BJ (cell line): ENCODE measurements around the gene ATP10A. TPM values are rescaled to one million over a fixed set of nuclear protein-coding genes. Genes with fewer than 3 reads are reported as not detected.

Source experiments
- CTCF ChIA-PET: fragments of 350-600 bp; formaldehyde crosslinking; extraction: SDS; loops from one replicate; lab custom pipeline; 2021; ENCODE audit warnings: antibody characterized with exemption, inconsistent platforms; lab: Yijun Ruan, JAX
- POLR2A ChIA-PET: fragments of 300-600 bp; sonication (Branson Sonifier 250); formaldehyde crosslinking; extraction: SDS; loops from one replicate; lab custom pipeline; 2021; ENCODE audit warnings: antibody characterized with exemption; lab: Charles Lee
- DNase-seq: peaks from one replicate; pipeline ENCODE4 v3.0.0-alpha.2; 2011; ENCODE audit warnings: low read depth
- H3K27me3 ChIP-seq: 2 replicates; pipeline ENCODE4 v1.6.0; 2011; ENCODE audit warnings: low read length; ENCODE audit not compliant: control insufficient read depth, insufficient read depth
- H3K36me3 ChIP-seq: 2 replicates; pipeline ENCODE4 v1.5.1; 2011; ENCODE audit warnings: low read length; ENCODE audit not compliant: control insufficient read depth, insufficient read depth
- H3K4me3 ChIP-seq: 2 replicates; pipeline ENCODE4 v1.5.1; 2011; ENCODE audit warnings: low read depth, mild to moderate bottlenecking, control low read depth, low read length
- polyA plus RNA-seq: library from polyadenylated mRNA; depleted of rRNA; stranded (reverse); fragments of >200 nt; gene quantifications from 2 replicates; pipeline ENCODE4 v1.2.3, GENCODE V29; 2011
- TF ChIP-seq, protein P1 (sequence below): IDR thresholded peaks from 2 replicates; pipeline ENCODE4 v1.5.1; 2011; ENCODE audit warnings: low read depth, mild to moderate bottlenecking, control low read depth, inconsistent platforms, low read length, moderate library complexity; ENCODE audit not compliant: insufficient read depth

ATP10A gene
- polyA plus RNA-seq, 1 experiment: 28.0 TPM

DNA sequence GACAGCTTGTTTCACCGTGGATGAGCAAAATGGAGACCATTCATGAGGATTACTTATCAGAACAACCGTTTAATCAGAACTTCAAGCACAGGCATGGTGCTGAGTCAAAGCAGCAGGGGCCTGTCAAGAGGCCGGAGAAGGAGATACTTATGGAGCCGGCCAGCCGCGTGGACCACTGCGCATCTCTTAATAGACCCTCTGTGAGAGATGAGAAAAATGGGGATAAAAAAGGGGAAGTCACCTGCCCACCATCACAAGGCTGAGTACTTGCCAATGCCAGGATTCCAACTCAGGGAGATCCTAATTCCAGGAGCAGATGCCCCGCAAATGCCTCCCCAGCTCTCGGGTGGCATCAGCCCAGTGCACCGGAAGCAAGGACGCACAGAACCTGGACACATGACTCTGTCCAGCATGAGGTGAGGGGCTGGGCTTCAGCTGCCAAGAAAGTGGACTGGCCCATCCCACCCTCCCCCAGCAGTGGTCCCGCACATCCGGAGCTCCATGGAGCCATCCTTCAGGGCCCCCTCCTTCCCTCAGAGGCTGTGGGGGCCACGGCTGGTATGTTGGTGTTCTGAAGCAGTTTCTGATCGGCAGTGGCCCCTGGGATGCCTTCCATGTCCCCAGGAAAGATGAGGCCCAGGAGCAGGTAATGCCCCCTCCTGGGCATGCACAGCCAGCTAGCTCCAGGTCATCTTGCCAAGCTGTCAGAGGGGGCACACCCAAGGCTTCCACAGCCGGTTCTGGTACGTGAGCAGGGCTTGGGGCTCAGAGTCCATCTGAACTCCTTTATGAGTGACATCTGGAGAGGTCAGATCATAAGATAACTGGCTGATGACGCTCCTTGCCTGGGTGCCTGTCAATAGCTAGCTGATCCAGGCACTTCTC lies 143.8 kb downstream of the ATP10A start:
- TF ChIP-seq, protein P1, sequence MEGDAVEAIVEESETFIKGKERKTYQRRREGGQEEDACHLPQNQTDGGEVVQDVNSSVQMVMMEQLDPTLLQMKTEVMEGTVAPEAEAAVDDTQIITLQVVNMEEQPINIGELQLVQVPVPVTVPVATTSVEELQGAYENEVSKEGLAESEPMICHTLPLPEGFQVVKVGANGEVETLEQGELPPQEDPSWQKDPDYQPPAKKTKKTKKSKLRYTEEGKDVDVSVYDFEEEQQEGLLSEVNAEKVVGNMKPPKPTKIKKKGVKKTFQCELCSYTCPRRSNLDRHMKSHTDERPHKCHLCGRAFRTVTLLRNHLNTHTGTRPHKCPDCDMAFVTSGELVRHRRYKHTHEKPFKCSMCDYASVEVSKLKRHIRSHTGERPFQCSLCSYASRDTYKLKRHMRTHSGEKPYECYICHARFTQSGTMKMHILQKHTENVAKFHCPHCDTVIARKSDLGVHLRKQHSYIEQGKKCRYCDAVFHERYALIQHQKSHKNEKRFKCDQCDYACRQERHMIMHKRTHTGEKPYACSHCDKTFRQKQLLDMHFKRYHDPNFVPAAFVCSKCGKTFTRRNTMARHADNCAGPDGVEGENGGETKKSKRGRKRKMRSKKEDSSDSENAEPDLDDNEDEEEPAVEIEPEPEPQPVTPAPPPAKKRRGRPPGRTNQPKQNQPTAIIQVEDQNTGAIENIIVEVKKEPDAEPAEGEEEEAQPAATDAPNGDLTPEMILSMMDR: no peak
- ChIA-PET CTCF (interaction anchor here (1.2 to 3.7 kb wide), 3 partner anchors 9 to 215 kb away, joined by 4 to 16 read pairs (median 4); no protein-coding TSS in a partner anchor), POLR2A (no interaction called here)
- DNase-seq: no peak
- Histone ChIP-seq H3K27me3 (no peaks in the 10 kb centered on the region), H3K4me3 (no peak overlapping the region), H3K36me3 (peaks cover 16% of the 10 kb centered on the region)

DNA sequence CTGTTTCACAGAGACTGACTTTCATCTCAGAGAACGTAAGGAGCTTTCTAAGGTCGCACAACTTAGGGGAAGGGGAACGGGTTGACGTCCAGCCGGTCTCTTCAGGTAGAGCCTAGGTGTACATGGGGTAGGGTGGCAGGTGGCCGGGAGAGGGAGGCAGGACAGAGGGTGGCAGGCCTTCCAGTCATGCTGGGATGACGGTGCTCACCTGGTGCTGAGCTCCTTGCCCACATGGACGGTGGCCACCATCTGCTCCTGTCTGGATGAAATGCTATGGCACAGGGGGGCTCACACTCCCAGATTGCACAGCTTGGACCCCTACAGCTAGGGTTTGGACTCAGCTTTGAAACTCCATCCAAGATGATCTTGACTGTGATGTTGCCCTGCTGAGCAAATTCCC lies 144.5 kb downstream of the ATP10A start:
- ChIA-PET CTCF (interaction anchor here (1.3 to 3.7 kb wide), 3 partner anchors 9 to 25 kb away, joined by 4 to 16 read pairs (median 4); no protein-coding TSS in a partner anchor), POLR2A (no interaction called here)
- H3K36me3 ChIP-seq: peaks cover 14% of the 10 kb centered on the region
- H3K4me3 ChIP-seq: no peak overlapping the region
- no peak for DNase-seq
- TF ChIP-seq, protein P1: no peak
- no peaks in the 10 kb centered on the region for H3K27me3 ChIP-seq

DNA sequence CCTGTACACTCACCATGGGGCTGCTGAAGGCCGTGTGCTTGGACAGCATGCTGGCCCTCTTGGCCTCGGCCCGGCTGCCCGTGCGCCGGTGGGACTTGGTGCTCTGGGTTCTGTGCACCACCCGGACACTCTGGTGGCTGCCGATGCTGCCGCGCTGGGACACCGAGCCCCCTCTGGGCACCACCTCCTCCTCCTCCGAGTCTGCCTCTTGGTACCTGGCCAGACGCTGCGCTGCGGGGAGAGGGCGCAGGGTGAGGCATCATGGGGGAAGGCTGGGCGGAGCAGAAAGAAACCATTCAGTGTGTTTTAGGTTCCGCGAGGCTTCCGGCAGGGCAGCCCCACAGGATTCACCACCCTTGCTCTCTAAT lies 145.0 kb downstream of the ATP10A start:
- no peak for DNase-seq
- Histone ChIP-seq H3K4me3 (no peak overlapping the region), H3K36me3 (peaks cover 15% of the 10 kb centered on the region), H3K27me3 (no peaks in the 10 kb centered on the region)
- CTCF ChIA-PET: interaction anchor here (1.3 to 3.7 kb wide), 2 partner anchors 8 to 14 kb away, joined by 4 to 16 read pairs; no protein-coding TSS in a partner anchor
- POLR2A ChIA-PET: no interaction called here
- TF ChIP-seq, protein P1: no peak

DNA sequence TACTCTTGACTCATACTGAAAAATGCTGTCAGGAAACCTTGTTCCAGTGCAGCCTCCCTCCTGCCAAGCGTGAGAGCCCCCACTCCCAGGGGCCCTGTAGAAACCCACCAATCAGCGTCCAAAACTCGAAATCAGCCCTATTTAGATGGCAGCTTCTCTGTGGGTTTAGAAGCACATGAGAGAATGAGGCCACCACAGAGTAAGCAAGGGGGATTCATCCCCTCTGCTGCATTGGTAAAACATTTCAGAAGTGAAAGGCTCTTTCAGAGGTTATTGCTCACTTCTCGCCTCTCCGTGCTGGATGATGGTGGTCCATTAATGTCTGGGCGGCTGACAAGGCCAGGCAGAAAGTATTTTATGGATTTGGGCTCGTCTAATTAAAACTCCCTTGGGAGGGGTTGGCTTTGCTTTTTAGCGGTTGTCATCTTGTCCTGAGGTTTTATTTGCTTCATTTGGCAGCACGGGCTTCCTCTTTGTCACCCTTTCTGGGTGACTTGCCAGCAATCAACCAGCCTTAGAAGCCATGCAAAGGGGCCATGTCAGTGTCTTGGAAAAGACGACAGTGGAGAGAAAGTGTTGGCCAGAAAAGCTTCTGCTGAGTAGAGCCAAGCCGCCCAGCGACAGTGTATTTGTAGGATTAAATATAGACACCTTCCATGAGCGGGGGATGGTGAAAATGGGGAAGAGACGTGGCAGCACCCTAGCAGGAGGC lies 145.5 kb downstream of the ATP10A start:
- TF ChIP-seq, protein P1: no peak
- ChIA-PET POLR2A (no interaction called here), CTCF (interaction anchor here (1.0 to 1.3 kb wide), 2 partner anchors 13 to 216 kb away, joined by 3 to 4 read pairs; no protein-coding TSS in a partner anchor)
- Histone ChIP-seq H3K27me3 (no peaks in the 10 kb centered on the region), H3K36me3 (peaks cover 15% of the 10 kb centered on the region), H3K4me3 (no peak overlapping the region)
- DNase-seq: no peak

DNA sequence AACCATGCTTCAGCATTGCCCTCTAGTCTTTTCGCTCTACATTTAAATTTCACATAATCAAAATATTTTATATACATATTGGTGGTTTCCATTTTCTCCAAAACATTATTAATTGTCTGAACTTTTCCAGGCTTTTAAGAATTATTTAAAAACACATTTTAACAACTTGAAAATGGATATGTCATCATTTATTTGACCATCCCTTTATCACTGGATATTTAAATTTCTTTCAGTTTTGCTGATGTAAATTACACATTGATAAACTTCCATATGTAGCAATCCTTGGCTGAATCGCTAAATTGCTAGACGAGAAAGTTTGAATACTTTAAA lies 146.0 kb downstream of the ATP10A start:
- no peak overlapping the region for H3K4me3 ChIP-seq
- no peak for DNase-seq
- TF ChIP-seq, protein P1: no peak
- no peaks in the 10 kb centered on the region for H3K27me3 ChIP-seq
- POLR2A ChIA-PET: no interaction called here
- peaks cover 15% of the 10 kb centered on the region for H3K36me3 ChIP-seq
- CTCF ChIA-PET: interaction anchor here (1.0 kb wide), 1 partner anchor 216 kb away, joined by 3 read pairs; no protein-coding TSS in a partner anchor
